CD4-positive, alpha-beta T cell treated with Interleukin-10 for 1 hour (primary cell): Measurements from ENCODE around the gene FAR1.
A peak's percentile ranks its signal among the peaks of the same experiment; 100 is the strongest.
"Not testable (repeated sequence)": the region's sequence is repeated elsewhere in the genome, so short reads cannot be mapped to it uniquely, and the experiment has no call there.

ENCODE experiments used
- DNase-seq: peaks from one replicate; pipeline ENCODE4 v3.0.0-alpha.2; 2020

The FAR1 gene

GRCh38 chr11:13718394-13718793 lies 49.9 kb downstream of the FAR1 start:
- DNase-seq, result no peak

- no peak for DNase-seq
These were observed 52.5 kb downstream of the FAR1 start for GRCh38 chr11:13720940-13721339.

- DNase-seq, result no peak
These were observed 53.3 kb downstream of the FAR1 start for GRCh38 chr11:13721760-13722159.

GRCh38 chr11:13726456-13726855 lies 58.0 kb downstream of the FAR1 start:
- DNase-seq, result no peak

GRCh38 chr11:13728076-13728475 lies 59.6 kb downstream of the FAR1 start:
- DNase-seq, result no peak

- no peak for DNase-seq
These were observed 66.1 kb downstream of the FAR1 start for GRCh38 chr11:13734530-13734929.

- no peak for DNase-seq
These were observed 76.7 kb downstream of the FAR1 start for GRCh38 chr11:13745165-13745564.

GRCh38 chr11:13753316-13753715 lies 84.8 kb downstream of the FAR1 start:
- not testable (repeated sequence) for DNase-seq

GRCh38 chr11:13759050-13759449 lies 90.6 kb downstream of the FAR1 start:
- no peak for DNase-seq

- no peak for DNase-seq
These were observed 91.6 kb downstream of the FAR1 start for GRCh38 chr11:13760115-13760514.

- DNase-seq, result no peak
These were observed 92.8 kb downstream of the FAR1 start for GRCh38 chr11:13761250-13761649.

GRCh38 chr11:13761716-13762115 lies 93.2 kb downstream of the FAR1 start:
- no peak for DNase-seq

GRCh38 chr11:13762718-13763117 lies 94.2 kb downstream of the FAR1 start:
- no peak for DNase-seq

GRCh38 chr11:13763341-13763740 lies 94.9 kb downstream of the FAR1 start:
- DNase-seq, result no peak

GRCh38 chr11:13765886-13766285 lies 97.4 kb downstream of the FAR1 start:
- no peak for DNase-seq

GRCh38 chr11:13767471-13767870 lies 99.0 kb downstream of the FAR1 start:
- no peak for DNase-seq

- DNase-seq, result no peak
These were observed 100.7 kb downstream of the FAR1 start for GRCh38 chr11:13769188-13769587.

GRCh38 chr11:13771151-13771550 lies 102.7 kb downstream of the FAR1 start:
- no peak for DNase-seq

- peak; percentile 79 for DNase-seq
These were observed 104.0 kb downstream of the FAR1 start for GRCh38 chr11:13772223-13773046.

GRCh38 chr11:13775471-13775870 lies 107.0 kb downstream of the FAR1 start:
- DNase-seq, result no peak

GRCh38 chr11:13776134-13776815 lies 107.8 kb downstream of the FAR1 start:
- DNase-seq, result peak; percentile 54

GRCh38 chr11:13777341-13777985 lies 109.0 kb downstream of the FAR1 start:
- no peak for DNase-seq

GRCh38 chr11:13778345-13778744 lies 109.9 kb downstream of the FAR1 start:
- DNase-seq, result no peak

- no peak for DNase-seq
These were observed 112.7 kb downstream of the FAR1 start for GRCh38 chr11:13781153-13781552.
